ENCODE results near the gene GPR153.

- TF ChIP-seq CTCF (IDR thresholded peaks at IDR 0.05) (no peak), POLR2A (IDR thresholded peaks at IDR 0.05) (no peak)
Observed at GRCh38 chr1:6209661-6210580, 51.0 kb downstream of the GPR153 start.
